ENCODE results near the gene ATP8B1. TPM values are rescaled to one million over a fixed set of nuclear protein-coding genes. Genes with fewer than 3 reads are reported as not detected.
A peak's percentile ranks its signal among the peaks of the same experiment; 100 is the strongest.

Gene ATP8B1
- total RNA-seq, 8 experiments from 2014 or later: under 0.01 to 16.7 (median 0.81) TPM

GRCh38 chr18:57710226-57710625 lies 92.9 kb downstream of the ATP8B1 start:
- 0 to 96% (median 91%) methylated on average over 1 to 4 of the region's 4 CpGs; no CpG with 5 or more reads in 2 of the 10 experiments for WGBS, 10 experiments
- no peak overlapping the region for H3K4me3 ChIP-seq
- in situ Hi-C loops (cut with MboI; ENCODE audit: low pct_unique_long_range_greater_than_20kb in 2 of 9, low sequenced_read_pairs in 9 of 9, unreplicated experiment in 9 of 9): no loop called here
- ATAC-seq (replicated peaks in 6 of 8): no peak
- no peaks in the 10 kb centered on the region for H3K4me1 ChIP-seq (replicated peaks in 1 of 2)
- no peak overlapping the region for H3K27ac ChIP-seq

- H3K4me3 ChIP-seq: no peak overlapping the region
- in situ Hi-C loops (cut with MboI; ENCODE audit: low pct_unique_long_range_greater_than_20kb in 2 of 9, low sequenced_read_pairs in 9 of 9, unreplicated experiment in 9 of 9): no loop called here
- ATAC-seq (replicated peaks in 6 of 8): no peak
- WGBS, 10 experiments: 88 to 91% (median 89%) methylated on average over 1 of the region's 1 CpG; no CpG with 5 or more reads in 6 of the 10 experiments
- no peaks in the 10 kb centered on the region for H3K4me1 ChIP-seq (replicated peaks in 1 of 2)
- no peak overlapping the region for H3K27ac ChIP-seq
Measured at GRCh38 chr18:57709335-57709734, 93.8 kb downstream of the ATP8B1 start.

GRCh38 chr18:57708288-57708687 lies 94.8 kb downstream of the ATP8B1 start:
- H3K4me1 ChIP-seq (replicated peaks in 1 of 2): no peaks in the 10 kb centered on the region
- in situ Hi-C loops (cut with MboI; ENCODE audit: low pct_unique_long_range_greater_than_20kb in 2 of 9, low sequenced_read_pairs in 9 of 9, unreplicated experiment in 9 of 9): no loop called here
- no peak overlapping the region for H3K4me3 ChIP-seq
- ATAC-seq (replicated peaks in 6 of 8): no peak
- WGBS, 10 experiments: 87 to 100% (median 96%) methylated on average over 1 to 3 of the region's 3 CpGs; no CpG with 5 or more reads in 1 of the 10 experiments
- H3K27ac ChIP-seq: no peak overlapping the region

- in situ Hi-C loops (cut with MboI; ENCODE audit: low pct_unique_long_range_greater_than_20kb in 2 of 9, low sequenced_read_pairs in 9 of 9, unreplicated experiment in 9 of 9): no loop called here
- Histone ChIP-seq H3K27ac (no peak overlapping the region), H3K4me3 (no peak overlapping the region), H3K4me1 (replicated peaks in 1 of 2) (no peaks in the 10 kb centered on the region)
- peak in 1 of 8 experiments; percentile 57 for ATAC-seq (replicated peaks in 6 of 8)
- WGBS, 10 experiments: 36 to 100% (median 90%) methylated on average over 5 to 8 of the region's 8 CpGs; no CpG with 5 or more reads in 1 of the 10 experiments
Measured at GRCh38 chr18:57705832-57706595, 97.1 kb downstream of the ATP8B1 start.

- Histone ChIP-seq H3K4me3 (no peak overlapping the region), H3K27ac (no peak overlapping the region), H3K4me1 (replicated peaks in 1 of 2) (no peaks in the 10 kb centered on the region)
- WGBS, 10 experiments: 22 to 100% (median 80%) methylated on average over 1 of the region's 1 CpG; no CpG with 5 or more reads in 4 of the 10 experiments
- ATAC-seq (replicated peaks in 6 of 8): no peak
- in situ Hi-C loops (cut with MboI; ENCODE audit: low pct_unique_long_range_greater_than_20kb in 2 of 9, low sequenced_read_pairs in 9 of 9, unreplicated experiment in 9 of 9): no loop called here
Measured at GRCh38 chr18:57705011-57705410, 98.1 kb downstream of the ATP8B1 start.

GRCh38 chr18:57698571-57699276 lies 104.4 kb downstream of the ATP8B1 start:
- Histone ChIP-seq H3K4me1 (replicated peaks in 1 of 2) (no peaks in the 10 kb centered on the region), H3K4me3 (no peak overlapping the region), H3K27ac (no peak overlapping the region)
- ATAC-seq (replicated peaks in 6 of 8): peak in 4 of 8 experiments; percentile 18 to 97 (median 87)
- in situ Hi-C loops (cut with MboI; ENCODE audit: low pct_unique_long_range_greater_than_20kb in 2 of 9, low sequenced_read_pairs in 9 of 9, unreplicated experiment in 9 of 9): no loop called here
- 0 to 94% (median 69%) methylated on average over 1 to 7 of the region's 7 CpGs for WGBS, 10 experiments

- H3K27ac ChIP-seq: no peak overlapping the region
- no peak for ATAC-seq (replicated peaks in 6 of 8)
- H3K4me1 ChIP-seq (replicated peaks in 1 of 2): no peaks in the 10 kb centered on the region
- H3K4me3 ChIP-seq: no peak overlapping the region
- in situ Hi-C loops (cut with MboI; ENCODE audit: low pct_unique_long_range_greater_than_20kb in 2 of 9, low sequenced_read_pairs in 9 of 9, unreplicated experiment in 9 of 9): no loop called here
- WGBS, 10 experiments: 60 to 100% (median 90%) methylated on average over 1 to 5 of the region's 8 CpGs
Measured at GRCh38 chr18:57697426-57697825, 105.7 kb downstream of the ATP8B1 start.

- WGBS, 10 experiments: 89 to 100% (median 98%) methylated on average over 1 to 8 of the region's 8 CpGs; no CpG with 5 or more reads in 1 of the 10 experiments
- in situ Hi-C loops (cut with MboI; ENCODE audit: low pct_unique_long_range_greater_than_20kb in 2 of 9, low sequenced_read_pairs in 9 of 9, unreplicated experiment in 9 of 9): no loop called here
- H3K27ac ChIP-seq: no peak overlapping the region
- H3K4me3 ChIP-seq: no peak overlapping the region
- no peaks in the 10 kb centered on the region for H3K4me1 ChIP-seq (replicated peaks in 1 of 2)
- ATAC-seq (replicated peaks in 6 of 8): no peak
Measured at GRCh38 chr18:57696271-57696670, 106.8 kb downstream of the ATP8B1 start.

GRCh38 chr18:57691363-57691762 lies 111.8 kb downstream of the ATP8B1 start:
- in situ Hi-C loops (cut with MboI; ENCODE audit: low pct_unique_long_range_greater_than_20kb in 2 of 9, low sequenced_read_pairs in 9 of 9, unreplicated experiment in 9 of 9): no loop called here
- Histone ChIP-seq H3K4me3 (no peak overlapping the region), H3K27ac (no peak overlapping the region), H3K4me1 (replicated peaks in 1 of 2) (no peaks in the 10 kb centered on the region)
- 38 to 88% (median 75%) methylated on average over 1 to 3 of the region's 3 CpGs; no CpG with 5 or more reads in 3 of the 10 experiments for WGBS, 10 experiments
- no peak for ATAC-seq (replicated peaks in 6 of 8)

- in situ Hi-C loops (cut with MboI; ENCODE audit: low pct_unique_long_range_greater_than_20kb in 2 of 9, low sequenced_read_pairs in 9 of 9, unreplicated experiment in 9 of 9): no loop called here
- ATAC-seq (replicated peaks in 6 of 8): no peak
- no peaks in the 10 kb centered on the region for H3K4me1 ChIP-seq (replicated peaks in 1 of 2)
- no peak overlapping the region for H3K4me3 ChIP-seq
- WGBS, 10 experiments: 83 to 100% (median 100%) methylated on average over 1 to 5 of the region's 8 CpGs; no CpG with 5 or more reads in 3 of the 10 experiments
- no peak overlapping the region for H3K27ac ChIP-seq
Measured at GRCh38 chr18:57687970-57688369, 115.1 kb downstream of the ATP8B1 start.

GRCh38 chr18:57683470-57683869 lies 119.6 kb downstream of the ATP8B1 start:
- no peak overlapping the region for H3K4me3 ChIP-seq
- no peak for ATAC-seq (replicated peaks in 6 of 8)
- in situ Hi-C loops (cut with MboI; ENCODE audit: low pct_unique_long_range_greater_than_20kb in 2 of 9, low sequenced_read_pairs in 9 of 9, unreplicated experiment in 9 of 9): no loop called here
- H3K4me1 ChIP-seq (replicated peaks in 1 of 2): no peaks in the 10 kb centered on the region
- no peak overlapping the region for H3K27ac ChIP-seq

GRCh38 chr18:57677262-57678211 lies 125.6 kb downstream of the ATP8B1 start:
- no peak overlapping the region for H3K27ac ChIP-seq
- no peak overlapping the region for H3K4me3 ChIP-seq
- H3K4me1 ChIP-seq (replicated peaks in 1 of 2): no peaks in the 10 kb centered on the region
- WGBS, 10 experiments: 76 to 100% (median 91%) methylated on average over 1 to 10 of the region's 10 CpGs
- in situ Hi-C loops (cut with MboI; ENCODE audit: low pct_unique_long_range_greater_than_20kb in 2 of 9, low sequenced_read_pairs in 9 of 9, unreplicated experiment in 9 of 9): no loop called here
- no peak for ATAC-seq (replicated peaks in 6 of 8)

GRCh38 chr18:57674891-57675290 lies 128.2 kb downstream of the ATP8B1 start:
- in situ Hi-C loops (cut with MboI; ENCODE audit: low pct_unique_long_range_greater_than_20kb in 2 of 9, low sequenced_read_pairs in 9 of 9, unreplicated experiment in 9 of 9): no loop called here
- no peak overlapping the region for H3K27ac ChIP-seq
- H3K4me1 ChIP-seq (replicated peaks in 1 of 2): no peaks in the 10 kb centered on the region
- no peak overlapping the region for H3K4me3 ChIP-seq
- 14 to 100% (median 85%) methylated on average over 1 to 5 of the region's 5 CpGs; no CpG with 5 or more reads in 3 of the 10 experiments for WGBS, 10 experiments
- ATAC-seq (replicated peaks in 6 of 8): no peak

Measured in motor neuron (in vitro differentiated cells).